Neural progenitor cell (in vitro differentiated cells): ENCODE measurements around the gene DDX10.

ENCODE experiments used
- CTCF ChIP-seq: fragments of 200-600 bp; sonication (generic); IDR thresholded peaks from 2 replicates; pipeline ENCODE4 v1.5.1; 2017; ENCODE audit warnings: antibody characterized with exemption, mild to moderate bottlenecking
- EZH2 ChIP-seq: fragments of 200-600 bp; sonication (generic); IDR thresholded peaks from 2 replicates; pipeline ENCODE4 v1.6.1; 2017; ENCODE audit warnings: antibody characterized with exemption, mild to moderate bottlenecking, moderate library complexity

DNA sequence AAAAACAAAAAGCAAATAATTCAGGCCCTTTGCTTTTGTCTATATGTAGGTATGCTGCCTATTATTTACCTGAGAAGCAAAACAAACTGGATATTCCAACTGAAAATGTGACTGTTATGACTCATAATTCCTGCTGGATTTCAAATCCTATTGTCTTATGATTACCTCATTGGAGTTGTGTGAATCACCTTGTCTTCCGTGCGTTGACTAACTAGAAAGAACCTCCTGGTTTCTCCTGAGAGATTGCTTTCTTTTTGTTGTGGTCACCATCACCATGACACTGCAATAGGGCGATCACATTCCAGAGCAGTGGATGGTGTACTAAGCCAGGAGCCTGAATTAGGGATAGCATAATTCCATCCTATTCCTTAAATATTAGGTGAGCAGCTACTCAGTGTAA is 48.3 kb upstream of the DDX10 start:
- TF ChIP-seq CTCF (no peak), EZH2 (no peak)
